Transverse colon (tissue), 4 donors: ENCODE results near the gene IGSF21. TPM values are rescaled to one million over a fixed set of nuclear protein-coding genes. Genes with fewer than 3 reads are reported as not detected.

Experiments used
- DNase-seq: peaks from one replicate; pipeline ENCODE4 v3.0.0-alpha.2; 2019
- H3K27ac ChIP-seq, 4 donors: fragments of 200-600 bp; sonication (generic); 2 replicates each; pipeline ENCODE4 v1.5.1; 2016 to 2018; ENCODE audit warnings: inconsistent platforms in 4 of 4
- H3K27me3 ChIP-seq: fragments of 200-600 bp; sonication (generic); 2 replicates; pipeline ENCODE4 v1.5.1; 2017; ENCODE audit warnings: inconsistent platforms
- H3K36me3 ChIP-seq, 4 donors: fragments of 200-600 bp; sonication (generic); 2 replicates each; pipeline ENCODE4 v1.5.1; 2017 to 2019; ENCODE audit warnings: inconsistent platforms in 4 of 4
- H3K4me1 ChIP-seq, 4 donors: fragments of 200-600 bp; sonication (generic); 2 replicates each; pipeline ENCODE4 v1.5.1; 2017 to 2020; ENCODE audit warnings: inconsistent platforms in 4 of 4
- H3K4me3 ChIP-seq, 4 donors: fragments of 200-600 bp; sonication (generic); 1 replicate in 1 of 4; 2 replicates in 3 of 4; pipeline versions ENCODE4 v1.5.1 to v1.6.1; 2017 to 2019; ENCODE audit warnings: inconsistent platforms in 4 of 4
- H3K9me3 ChIP-seq, 2 donors: fragments of 200-600 bp; sonication (generic); 2 replicates each; pipeline ENCODE4 v1.5.1; 2017 to 2019; ENCODE audit warnings: inconsistent platforms in 2 of 2
- CTCF ChIP-seq, 5 experiments: fragments of 200-600 bp in 3 of 5; fragments of 450-650 bp in 2 of 5; sonication (generic) in 3 of 5; IDR thresholded peaks; 1 replicate in 2 of 5; 2 replicates in 3 of 5; pipeline ENCODE4 v1.5.1; 2016 to 2017; ENCODE audit warnings: antibody characterized with exemption in 5 of 5, inconsistent platforms in 3 of 5, mild to moderate bottlenecking in 2 of 5, moderate library complexity in 1 of 5
- EP300 ChIP-seq: sonication (generic); formaldehyde crosslinking; IDR thresholded peaks from one replicate; pipeline ENCODE4 v1.6.1; 2017; ENCODE audit warnings: antibody characterized with exemption, low read depth
- POLR2A ChIP-seq: fragments of 450-650 bp; IDR thresholded peaks from one replicate; pipeline ENCODE4 v1.6.1; 2016; ENCODE audit warnings: antibody characterized with exemption, mild to moderate bottlenecking, moderate library complexity
- POLR2AphosphoS5 ChIP-seq, 3 donors: sonication (generic); formaldehyde crosslinking; IDR thresholded peaks; one replicate each; pipeline ENCODE4 v1.6.1; 2016; ENCODE audit warnings: antibody characterized with exemption in 3 of 3
- WGBS, 2 donors: methylation state at CpG; one replicate each; pipeline ENCODE4 v1.1.5; 2018; ENCODE audit warnings: low coverage in 1 of 2; 5-methylcytosine and 5-hydroxymethylcytosine counted together
- in situ Hi-C, 4 donors: fragments of 200-750 bp; cut with MboI; loops; one replicate each; pipeline versions ENCODE4 v1.15.0 to v1.15.1; 2017; ENCODE audit warnings: low sequenced_read_pairs in 3 of 4, low pct_ligation_motif_present in 1 of 4, low pct_unique_long_range_greater_than_20kb in 1 of 4
- intact Hi-C: fragments of 100-400 bp; cut with DNase I; formaldehyde crosslinking; loops from one replicate; pipeline ENCODE4 v1.15.1; 2023; ENCODE audit warnings: low total_unique reads
- total RNA-seq, 4 donors: library from RNA; depleted of rRNA; stranded (reverse); fragments of >200 nt; gene quantifications; one replicate each; pipeline ENCODE4 v1.1.0, GENCODE V29; 2016

The IGSF21 gene
- total RNA-seq, 4 donors from 2014 or later, result 1.1 to 6.8 (median 1.6) TPM; not detected in 1

DNA sequence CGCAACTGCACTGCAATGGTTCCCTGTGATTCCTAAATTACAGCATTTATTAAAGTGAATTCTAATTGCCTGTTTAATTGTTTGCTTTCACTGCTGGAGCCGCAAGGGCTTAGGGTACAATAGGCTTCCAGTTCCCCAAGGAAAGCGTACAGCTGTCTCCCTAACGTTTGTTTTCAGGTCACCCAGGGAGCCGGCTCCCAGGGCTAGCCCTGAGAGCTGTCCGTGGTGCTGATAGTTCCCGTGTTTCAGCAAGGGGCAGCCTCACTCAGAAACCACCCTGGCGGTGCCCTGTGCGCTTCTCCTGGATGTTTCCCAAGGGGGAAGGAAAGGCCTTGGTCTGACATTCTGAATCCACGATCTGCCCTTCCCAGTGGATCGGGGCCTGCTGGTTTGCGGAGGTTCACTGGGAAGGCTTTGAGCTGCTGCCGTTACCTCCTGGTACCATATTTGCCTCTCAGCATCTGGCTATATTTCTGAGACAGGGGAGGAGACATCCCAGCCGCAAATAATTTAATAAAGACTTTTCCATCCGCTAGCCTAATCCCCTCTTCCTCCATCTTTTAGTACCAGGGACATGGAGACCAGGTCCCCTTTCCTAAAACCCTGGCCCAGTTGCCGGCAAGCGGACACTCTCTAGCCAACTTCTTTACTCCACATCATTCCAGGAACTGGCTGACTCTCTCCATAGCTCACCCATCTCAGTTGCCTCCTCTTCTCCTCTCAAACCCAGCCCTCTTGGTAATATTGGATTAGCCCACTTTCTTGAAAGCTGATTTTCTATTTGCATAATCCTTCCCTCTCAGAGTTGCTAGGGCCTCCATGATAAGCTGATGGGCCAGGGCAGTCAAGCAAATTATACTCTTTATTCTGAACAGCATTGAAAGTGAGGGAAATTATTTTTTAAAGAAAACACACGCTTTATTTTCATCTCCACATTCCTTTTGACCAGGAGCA, 149.0 kb downstream of the IGSF21 start:
- DNase-seq, result peak; percentile 38
- H3K4me1 ChIP-seq, result no peaks in the 10 kb centered on the region
- no peaks in the 10 kb centered on the region for H3K36me3 ChIP-seq
- WGBS, 2 donors, result 40 to 47% methylated on average over 3 to 18 of the region's 18 CpGs
- no peak for TF ChIP-seq CTCF (IDR thresholded peaks at IDR 0.05)
- TF ChIP-seq EP300, result no peak
- TF ChIP-seq POLR2A, result no peak
- H3K27me3 ChIP-seq, result peaks cover 14% of the 10 kb centered on the region
- in situ Hi-C loops (no loop called here), intact Hi-C loops (no loop called here)
- H3K27ac ChIP-seq, result no peak overlapping the region
- H3K4me3 ChIP-seq, result no peak overlapping the region
- H3K9me3 ChIP-seq, result peaks cover 0 to 2% of the 10 kb centered on the region in 2 donors

DNA sequence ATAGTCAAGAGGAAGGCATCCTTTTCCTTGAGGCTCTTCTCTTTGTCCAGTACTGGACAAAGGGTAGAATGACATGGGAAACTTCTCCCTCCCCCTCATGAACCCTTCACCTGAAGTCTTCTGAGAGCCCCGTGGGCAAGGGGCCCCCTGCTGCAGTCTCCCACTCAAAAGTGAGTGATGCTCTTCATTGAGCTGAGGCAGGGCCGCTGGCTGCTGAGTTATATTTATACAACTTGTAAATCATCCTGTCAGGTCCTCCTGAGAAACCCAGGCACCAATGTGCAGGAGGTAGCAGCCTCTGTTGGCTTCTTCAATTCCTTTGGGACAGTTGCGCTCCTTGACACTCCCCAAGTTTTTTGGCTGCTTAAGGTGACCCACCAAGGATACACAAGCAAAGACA, 150.2 kb downstream of the IGSF21 start:
- in situ Hi-C loops (no loop called here), intact Hi-C loops (no loop called here)
- Histone ChIP-seq H3K4me1 (no peaks in the 10 kb centered on the region), H3K27ac (no peak overlapping the region), H3K27me3 (peaks cover 26% of the 10 kb centered on the region), H3K36me3 (no peaks in the 10 kb centered on the region), H3K4me3 (no peak overlapping the region), H3K9me3 (no peaks in the 10 kb centered on the region)
- WGBS, 2 donors, result 56% methylated on average over 3 of the region's 3 CpGs; no CpG with 5 or more reads in 1 of the 2 donors
- DNase-seq, result no peak
- TF ChIP-seq EP300 (no peak), POLR2A (no peak), POLR2AphosphoS5 (IDR thresholded peaks at IDR 0.05) (no peak), CTCF (IDR thresholded peaks at IDR 0.05) (no peak)

GRCh38 chr1:18261891-18262290, 154.3 kb downstream of the IGSF21 start:
- Histone ChIP-seq H3K27ac (no peak overlapping the region), H3K27me3 (peaks cover 28% of the 10 kb centered on the region), H3K4me3 (no peak overlapping the region), H3K4me1 (no peaks in the 10 kb centered on the region), H3K36me3 (no peaks in the 10 kb centered on the region), H3K9me3 (no peaks in the 10 kb centered on the region)
- in situ Hi-C loops (no loop called here), intact Hi-C loops (no loop called here)
- DNase-seq, result no peak
- TF ChIP-seq POLR2A, result no peak
- TF ChIP-seq EP300, result no peak
- TF ChIP-seq CTCF (IDR thresholded peaks at IDR 0.05), result no peak
- WGBS, 2 donors, result 29% methylated on average over 4 of the region's 4 CpGs; no CpG with 5 or more reads in 1 of the 2 donors

- intact Hi-C loops (no loop called here), in situ Hi-C loops (no loop called here)
- Histone ChIP-seq H3K4me1 (no peaks in the 10 kb centered on the region), H3K4me3 (no peak overlapping the region), H3K9me3 (no peaks in the 10 kb centered on the region), H3K27me3 (peaks cover 28% of the 10 kb centered on the region), H3K36me3 (no peaks in the 10 kb centered on the region), H3K27ac (no peak overlapping the region)
- 21 to 29% methylated on average over 1 to 6 of the region's 6 CpGs for WGBS, 2 donors
- no peak for DNase-seq
- TF ChIP-seq CTCF (IDR thresholded peaks at IDR 0.05) (no peak), POLR2AphosphoS5 (IDR thresholded peaks at IDR 0.05) (no peak), EP300 (no peak)
These were observed 155.1 kb downstream of the IGSF21 start for GRCh38 chr1:18262726-18263125.
